Measurements from ENCODE around the gene SRSF4.
A peak's percentile ranks its signal among the peaks of the same experiment; 100 is the strongest.

DNA sequence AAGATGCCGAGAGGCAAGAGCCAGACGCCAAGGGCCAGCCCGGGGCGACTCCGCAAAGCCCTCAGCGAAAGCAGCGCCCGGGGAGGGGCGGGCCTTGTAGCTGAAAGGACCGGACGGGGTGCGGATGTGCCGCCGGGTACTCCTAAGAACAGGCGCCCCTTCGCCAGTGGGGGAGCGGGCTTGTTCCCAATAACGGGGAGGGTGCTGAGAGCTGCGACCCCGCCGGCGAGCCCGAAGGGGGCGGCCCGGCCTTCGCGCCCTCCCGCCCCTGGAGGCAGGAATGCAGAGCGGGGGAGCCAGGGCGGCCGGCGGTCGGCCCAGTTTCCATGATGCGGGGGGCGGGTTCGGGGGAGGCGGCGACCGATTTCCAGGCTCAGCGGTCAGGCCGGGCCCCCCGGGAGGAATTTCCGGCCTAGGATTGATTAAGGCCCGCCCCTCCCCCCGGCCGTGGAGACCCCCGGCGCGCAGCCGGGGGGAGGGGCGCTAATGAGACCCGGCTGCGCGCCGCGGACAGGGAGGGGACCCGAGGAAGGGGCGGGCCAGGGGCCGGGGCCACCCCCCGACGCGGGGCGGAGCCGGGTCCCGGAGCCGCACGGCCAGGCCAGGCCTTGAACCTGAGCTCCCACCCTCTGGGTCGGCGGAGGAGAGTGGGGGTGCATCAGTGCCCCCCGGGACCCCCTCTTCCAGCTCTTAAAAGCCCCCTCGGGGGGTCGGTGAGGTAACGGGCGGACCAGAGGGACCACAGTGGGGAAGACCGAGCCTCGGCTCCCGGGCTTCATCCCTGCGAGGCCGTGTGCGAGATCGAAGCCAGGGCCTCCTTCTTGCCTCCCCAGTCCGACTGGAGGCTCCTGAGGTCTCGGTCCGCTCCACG, 57.1 kb downstream of the SRSF4 start:
- TF ChIP-seq CTCF (conservative IDR thresholded peaks at IDR 0.05 in 1 of 2, IDR thresholded peaks at IDR 0.05 in 1 of 2; ENCODE audit: low read depth in 1 of 2, low read length in 2 of 2) = peak; percentile 44 to 65
- TF ChIP-seq EZH2 (IDR thresholded peaks at IDR 0.05; ENCODE audit: low read length, missing control alignments) = no peak

Data from fibroblast of lung (primary cell).